Testis (tissue), 2 donors: ENCODE data around the gene TIMM8B.

Experiments used
- CTCF ChIP-seq, 3 experiments: fragments of 450-650 bp in 2 of 3; fragments of 200-600 bp in 1 of 3; sonication (generic) in 1 of 3; IDR thresholded peaks; one replicate each; pipeline ENCODE4 v1.5.1; 2016 to 2019; ENCODE audit warnings: antibody characterized with exemption in 3 of 3, mild to moderate bottlenecking in 2 of 3, moderate library complexity in 1 of 3
- POLR2A ChIP-seq: fragments of 450-650 bp; IDR thresholded peaks from one replicate; pipeline ENCODE4 v1.6.1; 2017; ENCODE audit warnings: antibody characterized with exemption, mild to moderate bottlenecking, moderate library complexity

GRCh38 chr11:112129656-112130055 lies 43.1 kb upstream of the TIMM8B start:
- no peak for TF ChIP-seq CTCF (IDR thresholded peaks at IDR 0.05)
- TF ChIP-seq POLR2A, result no peak
